Stimulated activated CD4-positive, alpha-beta T cell treated with anti-CD3 and anti-CD28 coated beads, Interleukin-12 subunit alpha, Interleukin-12 subunit beta, amount 100 ng/mL, for 4 hours (primary cell): ENCODE measurements around the gene CXCL1.

Source experiments
- DNase-seq: peaks from one replicate; pipeline ENCODE4 v3.0.0-alpha.2; 2020

The CXCL1 gene

GRCh38 chr4:73852771-73853170 is 16.4 kb upstream of the CXCL1 start:
- no peak for DNase-seq

GRCh38 chr4:73853246-73853704 is 15.9 kb upstream of the CXCL1 start, which contains the start of gene PF4V1:
TSS of gene PF4V1 (plus strand) at chr4:73853296. CDS start at chr4:73853363, 67 bp downstream.
- no peak for DNase-seq

GRCh38 chr4:73853718-73854473 is 15.3 kb upstream of the CXCL1 start:
- no peak for DNase-seq

DNA sequence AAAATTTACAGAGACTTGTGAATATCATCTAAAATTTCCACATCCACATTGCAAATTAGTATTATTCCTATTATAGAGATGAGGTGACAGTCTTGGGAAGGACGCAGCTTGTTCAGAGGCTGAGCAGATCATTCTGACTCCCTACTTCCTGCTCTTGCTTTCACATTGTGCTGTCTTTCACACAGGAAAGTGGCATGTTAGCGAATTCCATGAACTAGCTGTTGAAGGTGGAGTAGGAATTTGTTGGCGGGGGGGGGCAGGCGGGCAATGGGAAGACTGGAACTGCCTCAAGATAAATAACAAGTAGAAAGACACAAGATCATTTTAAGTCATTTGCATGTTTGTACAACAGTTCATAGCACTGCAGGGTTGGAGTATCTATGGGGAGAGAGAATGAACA is 13.8 kb upstream of the CXCL1 start:
- no peak for DNase-seq

- DNase-seq, result no peak
Measured at GRCh38 chr4:73856518-73856917, 12.7 kb upstream of the CXCL1 start.

- DNase-seq, result no peak
Measured at GRCh38 chr4:73859614-73860088, 9.5 kb upstream of the CXCL1 start.

- no peak for DNase-seq
Measured at GRCh38 chr4:73860181-73860580, 9.0 kb upstream of the CXCL1 start.

- no peak for DNase-seq
Measured at GRCh38 chr4:73860917-73861316, 8.3 kb upstream of the CXCL1 start.

- DNase-seq, result no peak
Measured at GRCh38 chr4:73862322-73862721, 6.9 kb upstream of the CXCL1 start.

DNA sequence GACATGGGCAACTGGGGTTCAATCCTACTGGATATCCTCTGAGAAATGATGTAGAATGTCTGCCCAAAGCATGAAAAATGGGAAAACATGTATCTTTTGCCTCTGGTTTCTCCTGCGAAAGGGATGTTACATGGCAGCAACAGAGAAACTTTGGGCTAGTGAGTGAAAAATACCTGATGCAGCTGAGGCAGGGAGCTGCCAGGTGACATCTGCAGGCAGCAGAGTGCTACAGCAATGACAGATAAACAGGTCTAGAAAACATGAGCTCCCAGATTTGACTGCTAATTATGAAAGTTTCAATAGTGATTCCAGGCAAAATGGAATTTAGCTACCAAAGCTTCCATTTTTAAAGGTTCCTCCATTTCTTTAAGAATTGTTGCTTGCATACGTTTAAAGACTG is 4.8 kb upstream of the CXCL1 start:
- DNase-seq, result no peak

DNA sequence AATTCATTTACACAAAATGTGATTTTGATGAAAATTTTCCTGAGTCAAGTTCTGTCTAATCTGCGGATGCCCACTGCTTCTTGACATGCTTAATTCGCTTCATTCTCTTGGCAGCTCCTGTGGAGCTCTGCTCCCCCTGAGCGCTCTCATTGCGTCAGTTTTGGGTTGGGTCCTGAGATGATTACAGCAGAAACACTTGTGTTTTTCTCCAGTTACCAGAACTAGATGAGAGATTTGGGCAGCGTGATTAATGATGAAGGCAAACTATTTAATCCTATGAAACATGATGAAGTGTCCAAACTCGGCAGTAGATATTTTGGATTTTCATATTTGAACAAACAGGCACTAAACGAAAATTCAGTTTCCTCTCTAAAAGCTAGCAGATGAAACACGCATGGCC is 4.2 kb upstream of the CXCL1 start:
- no peak for DNase-seq

DNA sequence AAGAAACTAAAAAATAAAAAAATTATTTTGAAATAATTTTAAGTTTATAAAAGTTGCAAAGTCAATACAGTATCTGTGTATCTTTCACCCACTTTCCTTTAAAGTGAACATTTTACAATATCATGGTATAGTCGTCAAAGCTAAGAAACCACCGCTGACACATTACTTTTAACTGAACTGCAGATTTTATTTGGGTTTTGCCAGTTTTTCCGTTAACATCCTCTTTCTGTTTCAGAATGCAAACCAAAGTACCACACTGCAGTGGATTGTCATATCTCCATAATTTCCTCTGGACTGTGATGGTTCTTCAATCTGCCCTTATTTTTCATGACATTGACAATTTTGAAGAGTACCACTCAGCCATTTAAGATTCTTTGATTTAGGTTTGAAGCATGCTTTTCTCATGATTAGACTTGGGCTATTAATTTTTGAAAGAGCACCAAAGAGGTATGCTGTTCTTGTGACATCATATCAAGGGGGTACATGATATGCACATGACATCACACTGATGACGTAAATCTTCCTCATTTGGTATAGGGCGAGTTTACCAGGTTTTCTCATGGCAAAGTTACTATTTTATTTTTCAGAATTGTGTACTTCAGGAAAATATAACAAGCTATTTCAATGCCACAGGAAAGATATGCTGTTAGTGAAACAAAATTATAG is 3.6 kb upstream of the CXCL1 start:
- DNase-seq, result no peak

DNA sequence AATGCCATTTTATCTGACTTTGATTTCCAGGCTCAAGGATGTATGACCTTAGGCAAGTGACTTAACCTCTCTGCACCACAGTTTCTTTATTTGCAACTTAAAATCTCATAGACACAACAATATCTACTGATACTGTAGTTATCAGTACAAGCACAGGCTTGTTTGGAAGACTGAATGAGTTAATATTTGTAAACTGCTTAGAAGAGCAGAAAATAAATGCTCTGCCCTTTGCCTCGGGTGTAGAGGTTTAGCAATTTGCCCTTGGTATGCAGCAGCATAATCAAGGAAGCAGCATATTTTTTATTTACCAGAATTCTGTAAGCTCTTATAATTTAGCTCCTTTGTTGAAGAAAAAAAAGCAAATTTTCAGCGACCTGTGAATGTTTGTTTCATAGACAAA is 2.9 kb upstream of the CXCL1 start:
- no peak for DNase-seq

DNA sequence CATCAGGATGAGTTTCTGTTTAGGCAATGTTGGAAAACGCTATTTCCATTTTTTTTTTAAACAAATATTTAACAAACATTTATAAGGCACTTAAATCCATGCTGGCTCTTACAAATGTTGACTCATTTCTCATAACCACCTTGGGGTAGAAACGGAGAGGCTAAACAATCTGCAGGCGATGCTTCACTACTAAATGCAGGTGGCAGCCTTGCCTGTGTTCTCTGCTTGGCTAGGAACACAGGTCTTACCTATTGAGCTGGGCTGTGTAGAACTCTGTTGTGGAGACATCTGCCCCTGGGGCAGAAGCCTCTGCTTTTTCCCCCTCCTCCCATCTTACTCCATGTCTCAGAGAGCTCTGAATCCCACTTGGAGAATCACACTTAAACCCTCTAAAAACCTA is 1.4 kb upstream of the CXCL1 start:
- no peak for DNase-seq

DNA sequence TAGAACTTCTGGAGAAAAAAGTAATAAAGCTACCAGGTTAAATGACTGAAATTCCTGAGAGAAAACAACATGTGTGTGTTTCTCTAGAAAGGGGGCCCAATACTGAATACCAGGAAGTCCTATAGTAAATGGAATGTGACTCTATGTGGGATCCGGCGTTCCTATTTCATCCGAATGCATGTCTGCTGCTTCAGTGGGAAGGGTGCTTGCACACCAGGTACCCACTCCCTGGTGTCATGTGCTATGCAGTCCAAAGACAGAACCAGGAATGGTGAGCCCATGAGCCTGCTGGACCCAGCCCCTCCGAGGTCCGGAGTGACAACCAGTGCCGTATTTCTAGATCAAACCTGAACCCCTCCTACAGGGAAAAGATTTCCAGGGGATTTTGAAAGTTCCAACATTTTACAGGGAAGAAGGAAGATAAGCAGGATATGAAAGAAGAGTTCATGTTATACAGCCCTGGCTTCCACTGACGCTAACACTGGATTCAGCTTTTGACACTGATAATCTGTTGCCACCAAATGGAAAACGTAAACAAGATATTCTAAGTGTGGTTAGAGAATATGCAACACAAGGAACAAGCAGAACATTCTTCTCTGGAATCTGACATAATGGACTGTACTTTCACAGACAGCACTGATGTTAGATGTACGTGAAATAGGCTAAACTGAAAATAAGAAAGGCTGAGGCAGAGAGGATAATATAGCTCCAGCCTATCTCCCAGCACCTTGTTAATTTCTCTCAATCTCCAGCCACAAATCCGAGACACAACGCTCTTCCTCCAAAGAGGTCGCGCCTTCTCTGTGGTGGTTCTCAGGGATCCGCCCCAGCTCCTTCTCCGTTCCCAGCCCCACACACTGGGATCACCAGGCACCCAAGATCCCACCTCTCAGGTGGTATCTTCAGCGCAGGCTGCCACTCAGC is 725 bp upstream of the CXCL1 start:
- no peak for DNase-seq

GRCh38 chr4:73870260-73870659 is 1.1 kb downstream of the CXCL1 start:
- DNase-seq, result no peak

GRCh38 chr4:73870768-73871167 is 1.6 kb downstream of the CXCL1 start:
- DNase-seq, result no peak

DNA sequence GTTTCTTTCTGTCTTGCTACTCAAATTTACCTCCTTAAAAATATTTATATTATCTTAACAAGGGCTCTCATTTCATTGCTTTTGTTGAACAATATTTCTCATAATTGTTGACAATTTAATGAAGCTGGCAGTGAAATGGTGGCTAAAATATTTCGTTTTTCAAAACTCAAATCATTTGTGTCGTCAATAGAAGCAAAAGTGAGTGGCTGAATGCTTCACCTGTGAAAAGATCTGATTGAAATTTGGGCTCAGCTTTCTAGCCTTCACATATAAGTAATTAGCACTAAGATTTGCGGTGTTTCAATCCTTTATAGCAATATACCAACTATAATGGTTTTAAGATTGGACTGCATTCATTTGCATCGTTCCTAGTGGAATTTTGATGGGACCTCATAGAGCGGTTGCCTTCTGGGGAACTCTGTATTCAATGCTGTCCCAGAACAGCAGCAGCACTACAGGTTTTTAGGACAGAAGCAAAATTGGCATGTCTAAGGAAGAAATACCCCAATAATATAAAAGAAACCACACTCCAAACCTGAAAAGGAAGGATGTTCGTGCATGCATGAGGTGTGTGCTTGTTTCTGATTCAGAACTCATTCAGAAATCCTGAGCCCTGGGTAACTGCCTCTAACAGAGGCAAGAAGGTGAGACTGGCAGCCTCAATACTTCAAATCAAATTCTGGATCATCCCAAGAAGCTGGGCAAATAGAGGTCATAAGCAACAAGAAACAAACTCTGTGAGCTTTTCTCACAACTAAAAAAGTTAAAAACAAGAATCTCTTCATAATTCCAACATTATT is 2.5 kb downstream of the CXCL1 start:
- DNase-seq, result no peak

- no peak for DNase-seq
Measured at GRCh38 chr4:73872316-73873108, 3.3 kb downstream of the CXCL1 start.

DNA sequence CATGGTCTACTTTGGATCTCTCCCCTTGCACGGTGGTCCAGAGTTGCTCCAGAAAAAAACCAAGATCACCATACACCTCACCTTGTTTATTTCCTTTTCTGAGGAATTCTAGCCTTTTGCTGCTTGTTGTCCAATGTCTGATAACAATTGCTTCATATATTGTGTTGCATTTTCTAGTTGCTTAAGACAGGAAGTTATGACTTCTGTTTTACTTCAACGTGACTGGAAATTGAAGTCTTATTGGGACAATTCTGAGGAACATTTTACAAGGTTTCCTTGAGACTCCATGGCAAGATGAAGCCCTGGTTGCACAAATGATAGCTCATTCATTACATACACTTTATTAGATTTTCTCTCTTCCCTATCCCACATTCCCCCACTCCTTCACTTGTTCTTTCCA is 5.2 kb downstream of the CXCL1 start:
- DNase-seq, result no peak

GRCh38 chr4:73875401-73875800 is 6.2 kb downstream of the CXCL1 start:
- DNase-seq, result no peak

- DNase-seq, result no peak
Measured at GRCh38 chr4:73883306-73883705, 14.1 kb downstream of the CXCL1 start.
